HG03159 (cell line): ENCODE data around the gene MCM8.

ENCODE experiments used
- ATAC-seq: cut with Tn5 transposase; IDR thresholded peaks from one replicate; pipeline ENCODE4 v1.9.1; 2021; ENCODE audit warnings: mild to moderate bottlenecking, moderate library complexity; ENCODE audit not compliant: unreplicated experiment

MCM8 gene

GRCh38 chr20:6040540-6040939 is 90.1 kb downstream of the MCM8 start:
- no peak for ATAC-seq

- ATAC-seq: no peak
These were observed 90.7 kb downstream of the MCM8 start for GRCh38 chr20:6040958-6041807.

- no peak for ATAC-seq
These were observed 91.4 kb downstream of the MCM8 start for GRCh38 chr20:6041808-6042265.

- no peak for ATAC-seq
These were observed 93.7 kb downstream of the MCM8 start for GRCh38 chr20:6044115-6044514.

GRCh38 chr20:6045566-6045965 is 95.1 kb downstream of the MCM8 start:
- no peak for ATAC-seq

- ATAC-seq: no peak
These were observed 96.0 kb downstream of the MCM8 start for GRCh38 chr20:6046432-6046831.

GRCh38 chr20:6048391-6048790 is 97.9 kb downstream of the MCM8 start:
- no peak for ATAC-seq
